ENCODE data around the gene FA2H. TPM values are rescaled to one million over a fixed set of nuclear protein-coding genes. Genes with fewer than 3 reads are reported as not detected.
"Not testable (repeated sequence)": the region's sequence is repeated elsewhere in the genome, so short reads cannot be mapped to it uniquely, and the experiment has no call there.

The FA2H gene
- not detected in 2 replicates for total RNA-seq
- long read RNA-seq = 0 reads

- TF ChIP-seq CTCF (IDR thresholded peaks at IDR 0.05) = peak; percentile 51
- Mint-ChIP-seq H3K36me3 (ENCODE audit: unreplicated experiment) (no peaks in the 10 kb centered on the region), H3K27ac (ENCODE audit: unreplicated experiment) (no peak within 1 kb of the TSS), H3K4me3 (ENCODE audit: unreplicated experiment) (peak within 1 kb of the TSS; percentile 65), H3K27me3 (ENCODE audit: unreplicated experiment) (peaks cover 51% of the 10 kb centered on the region), H3K4me1 (ENCODE audit: unreplicated experiment) (peaks cover 9% of the 10 kb centered on the region), H3K9me3 (ENCODE audit: unreplicated experiment) (no peaks in the 10 kb centered on the region)
- peak; percentile 87 for DNase-seq (ENCODE audit: extremely low spot score, unreplicated experiment)
Measured at GRCh38 chr16:74774223-74775139, at the start of gene FA2H. TSS of gene FA2H (minus strand) at chr16:74774820. CDS start at chr16:74774755, 65 bp downstream.

GRCh38 chr16:74817851-74818250, 43.2 kb upstream of the FA2H start:
- no peak overlapping the region for H3K27ac Mint-ChIP-seq (ENCODE audit: unreplicated experiment)
- peaks cover 50% of the 10 kb centered on the region for H3K27me3 Mint-ChIP-seq (ENCODE audit: unreplicated experiment)
- H3K4me3 Mint-ChIP-seq (ENCODE audit: unreplicated experiment) = no peak overlapping the region
- no peaks in the 10 kb centered on the region for H3K36me3 Mint-ChIP-seq (ENCODE audit: unreplicated experiment)
- H3K4me1 Mint-ChIP-seq (ENCODE audit: unreplicated experiment) = peaks cover 3% of the 10 kb centered on the region
- peak; percentile 65 for DNase-seq (ENCODE audit: extremely low spot score, unreplicated experiment)
- no peak for TF ChIP-seq CTCF (IDR thresholded peaks at IDR 0.05)
- peaks cover 13% of the 10 kb centered on the region for H3K9me3 Mint-ChIP-seq (ENCODE audit: unreplicated experiment)

GRCh38 chr16:74813109-74813641, 38.6 kb upstream of the FA2H start:
- no peak overlapping the region for H3K27ac Mint-ChIP-seq (ENCODE audit: unreplicated experiment)
- H3K27me3 Mint-ChIP-seq (ENCODE audit: unreplicated experiment) = peaks cover 39% of the 10 kb centered on the region
- no peaks in the 10 kb centered on the region for H3K9me3 Mint-ChIP-seq (ENCODE audit: unreplicated experiment)
- H3K36me3 Mint-ChIP-seq (ENCODE audit: unreplicated experiment) = peaks cover 2% of the 10 kb centered on the region
- peak; percentile 90 for DNase-seq (ENCODE audit: extremely low spot score, unreplicated experiment)
- peak; percentile 92 for TF ChIP-seq CTCF (IDR thresholded peaks at IDR 0.05)
- H3K4me3 Mint-ChIP-seq (ENCODE audit: unreplicated experiment) = no peak overlapping the region
- H3K4me1 Mint-ChIP-seq (ENCODE audit: unreplicated experiment) = peaks cover 3% of the 10 kb centered on the region

GRCh38 chr16:74811911-74812310, 37.3 kb upstream of the FA2H start:
- peaks cover 3% of the 10 kb centered on the region for H3K4me1 Mint-ChIP-seq (ENCODE audit: unreplicated experiment)
- H3K36me3 Mint-ChIP-seq (ENCODE audit: unreplicated experiment) = peaks cover 2% of the 10 kb centered on the region
- no peaks in the 10 kb centered on the region for H3K9me3 Mint-ChIP-seq (ENCODE audit: unreplicated experiment)
- H3K27ac Mint-ChIP-seq (ENCODE audit: unreplicated experiment) = no peak overlapping the region
- H3K27me3 Mint-ChIP-seq (ENCODE audit: unreplicated experiment) = peaks cover 32% of the 10 kb centered on the region
- no peak for TF ChIP-seq CTCF (IDR thresholded peaks at IDR 0.05)
- H3K4me3 Mint-ChIP-seq (ENCODE audit: unreplicated experiment) = no peak overlapping the region
- no peak for DNase-seq (ENCODE audit: extremely low spot score, unreplicated experiment)

GRCh38 chr16:74811216-74811615, 36.6 kb upstream of the FA2H start:
- H3K9me3 Mint-ChIP-seq (ENCODE audit: unreplicated experiment); H3K36me3 Mint-ChIP-seq (ENCODE audit: unreplicated experiment); H3K4me3 Mint-ChIP-seq (ENCODE audit: unreplicated experiment); H3K27ac Mint-ChIP-seq (ENCODE audit: unreplicated experiment); H3K4me1 Mint-ChIP-seq (ENCODE audit: unreplicated experiment); DNase-seq (ENCODE audit: extremely low spot score, unreplicated experiment): not testable (repeated sequence)
- peaks cover 32% of the 10 kb centered on the region for H3K27me3 Mint-ChIP-seq (ENCODE audit: unreplicated experiment)

All from osteocyte (in vitro differentiated cells).